ENCODE results near the gene FGA. TPM values are rescaled to one million over a fixed set of nuclear protein-coding genes. Genes with fewer than 3 reads are reported as not detected.

The FGA gene
- total RNA-seq, 1 donor from 2014 or later: not detected

GRCh38 chr4:154585369-154586018 lies 5.0 kb downstream of the FGA start:
- Mint-ChIP-seq H3K4me3 (ENCODE audit: unreplicated experiment) (no peak overlapping the region), H3K27ac (ENCODE audit: unreplicated experiment) (no peak overlapping the region), H3K9me3 (ENCODE audit: unreplicated experiment) (no peaks in the 10 kb centered on the region), H3K4me1 (ENCODE audit: unreplicated experiment) (no peaks in the 10 kb centered on the region), H3K36me3 (ENCODE audit: unreplicated experiment) (no peaks in the 10 kb centered on the region), H3K27me3 (ENCODE audit: unreplicated experiment) (peaks cover 22% of the 10 kb centered on the region)
- no peak for TF ChIP-seq CTCF (IDR thresholded peaks at IDR 0.05)
- DNase-seq (ENCODE audit: extremely low spot score, unreplicated experiment): no peak

GRCh38 chr4:154584259-154584658 lies 6.3 kb downstream of the FGA start:
- Mint-ChIP-seq H3K4me1 (ENCODE audit: unreplicated experiment) (no peaks in the 10 kb centered on the region), H3K9me3 (ENCODE audit: unreplicated experiment) (no peaks in the 10 kb centered on the region), H3K4me3 (ENCODE audit: unreplicated experiment) (no peak overlapping the region), H3K36me3 (ENCODE audit: unreplicated experiment) (no peaks in the 10 kb centered on the region), H3K27me3 (ENCODE audit: unreplicated experiment) (peaks cover 19% of the 10 kb centered on the region), H3K27ac (ENCODE audit: unreplicated experiment) (no peak overlapping the region)
- TF ChIP-seq CTCF (IDR thresholded peaks at IDR 0.05): no peak
- DNase-seq (ENCODE audit: extremely low spot score, unreplicated experiment): no peak

GRCh38 chr4:154583677-154584076 lies 6.9 kb downstream of the FGA start:
- Mint-ChIP-seq H3K4me1 (ENCODE audit: unreplicated experiment) (no peaks in the 10 kb centered on the region), H3K27ac (ENCODE audit: unreplicated experiment) (no peak overlapping the region), H3K9me3 (ENCODE audit: unreplicated experiment) (no peaks in the 10 kb centered on the region), H3K36me3 (ENCODE audit: unreplicated experiment) (no peaks in the 10 kb centered on the region), H3K27me3 (ENCODE audit: unreplicated experiment) (peaks cover 21% of the 10 kb centered on the region), H3K4me3 (ENCODE audit: unreplicated experiment) (no peak overlapping the region)
- TF ChIP-seq CTCF (IDR thresholded peaks at IDR 0.05): no peak
- no peak for DNase-seq (ENCODE audit: extremely low spot score, unreplicated experiment)

GRCh38 chr4:154583230-154583629 lies 7.3 kb downstream of the FGA start:
- Mint-ChIP-seq H3K4me1 (ENCODE audit: unreplicated experiment) (no peaks in the 10 kb centered on the region), H3K27me3 (ENCODE audit: unreplicated experiment) (peaks cover 19% of the 10 kb centered on the region), H3K27ac (ENCODE audit: unreplicated experiment) (no peak overlapping the region), H3K4me3 (ENCODE audit: unreplicated experiment) (no peak overlapping the region), H3K9me3 (ENCODE audit: unreplicated experiment) (no peaks in the 10 kb centered on the region), H3K36me3 (ENCODE audit: unreplicated experiment) (no peaks in the 10 kb centered on the region)
- no peak for TF ChIP-seq CTCF (IDR thresholded peaks at IDR 0.05)
- DNase-seq (ENCODE audit: extremely low spot score, unreplicated experiment): no peak

GRCh38 chr4:154582723-154583122 lies 7.8 kb downstream of the FGA start:
- no peak overlapping the region for H3K27ac Mint-ChIP-seq (ENCODE audit: unreplicated experiment)
- peaks cover 19% of the 10 kb centered on the region for H3K27me3 Mint-ChIP-seq (ENCODE audit: unreplicated experiment)
- TF ChIP-seq CTCF (IDR thresholded peaks at IDR 0.05): no peak
- no peaks in the 10 kb centered on the region for H3K4me1 Mint-ChIP-seq (ENCODE audit: unreplicated experiment)
- no peak for DNase-seq (ENCODE audit: extremely low spot score, unreplicated experiment)
- H3K36me3 Mint-ChIP-seq (ENCODE audit: unreplicated experiment): no peaks in the 10 kb centered on the region
- no peak overlapping the region for H3K4me3 Mint-ChIP-seq (ENCODE audit: unreplicated experiment)
- H3K9me3 Mint-ChIP-seq (ENCODE audit: unreplicated experiment): no peaks in the 10 kb centered on the region

Measured in osteocyte (in vitro differentiated cells).